KMS-11 (cell line): Measurements from ENCODE around the gene ANKRD66.
"Not testable (repeated sequence)": the region's sequence is repeated elsewhere in the genome, so short reads cannot be mapped to it uniquely, and the experiment has no call there.

Source experiments
- H2AFZ ChIP-seq: fragments of 200-600 bp; sonication (generic); 2 replicates; pipeline ENCODE4 v1.6.1; 2016; ENCODE audit warnings: antibody characterized with exemption, mixed run types, low read depth
- H3K27ac ChIP-seq: fragments of 200-600 bp; sonication (generic); 2 replicates; pipeline ENCODE4 v1.6.1; 2016; ENCODE audit warnings: mild to moderate bottlenecking, mixed run types
- H3K27me3 ChIP-seq: fragments of 200-600 bp; sonication (generic); 2 replicates; pipeline ENCODE4 v1.6.1; 2017; ENCODE audit warnings: mild to moderate bottlenecking, low read depth, mixed run types, moderate library complexity; ENCODE audit not compliant: insufficient read depth
- H3K36me3 ChIP-seq: fragments of 200-600 bp; sonication (generic); 2 replicates; pipeline ENCODE4 v1.6.1; 2017; ENCODE audit warnings: mild to moderate bottlenecking, mixed run types; ENCODE audit not compliant: insufficient read depth
- H3K4me1 ChIP-seq: fragments of 200-600 bp; sonication (generic); 2 replicates; pipeline ENCODE4 v1.6.1; 2016; ENCODE audit warnings: mild to moderate bottlenecking, low read depth, mixed run types; ENCODE audit not compliant: poor library complexity, severe bottlenecking
- H3K4me2 ChIP-seq: fragments of 200-600 bp; sonication (generic); 2 replicates; pipeline ENCODE4 v1.7.0; 2016; ENCODE audit warnings: mild to moderate bottlenecking, mixed run types
- H3K4me3 ChIP-seq: fragments of 200-600 bp; sonication (generic); IDR thresholded peaks from 2 replicates; pipeline ENCODE4 v1.6.1; 2017; ENCODE audit warnings: low read depth, low read length, mixed read lengths; ENCODE audit not compliant: insufficient read depth
- H3K79me2 ChIP-seq: fragments of 200-600 bp; sonication (generic); 2 replicates; pipeline ENCODE4 v1.6.1; 2016; ENCODE audit warnings: low read depth, mixed run types; ENCODE audit not compliant: insufficient read depth
- H3K9ac ChIP-seq: fragments of 200-600 bp; sonication (generic); 2 replicates; pipeline ENCODE4 v1.6.1; 2016; ENCODE audit warnings: mild to moderate bottlenecking, mixed run types
- H4K20me1 ChIP-seq: fragments of 200-600 bp; sonication (generic); 2 replicates; pipeline ENCODE4 v1.6.1; 2016; ENCODE audit warnings: mild to moderate bottlenecking, mixed run types; ENCODE audit not compliant: insufficient read depth
- TF ChIP-seq, protein P1 (sequence below): fragments of 200-600 bp; sonication (generic); conservative IDR thresholded peaks from 2 replicates; pipeline ENCODE4 v1.6.1; 2017; ENCODE audit warnings: low read depth, mild to moderate bottlenecking, antibody characterized with exemption, low read length, moderate library complexity, mixed read lengths

ANKRD66 gene

DNA sequence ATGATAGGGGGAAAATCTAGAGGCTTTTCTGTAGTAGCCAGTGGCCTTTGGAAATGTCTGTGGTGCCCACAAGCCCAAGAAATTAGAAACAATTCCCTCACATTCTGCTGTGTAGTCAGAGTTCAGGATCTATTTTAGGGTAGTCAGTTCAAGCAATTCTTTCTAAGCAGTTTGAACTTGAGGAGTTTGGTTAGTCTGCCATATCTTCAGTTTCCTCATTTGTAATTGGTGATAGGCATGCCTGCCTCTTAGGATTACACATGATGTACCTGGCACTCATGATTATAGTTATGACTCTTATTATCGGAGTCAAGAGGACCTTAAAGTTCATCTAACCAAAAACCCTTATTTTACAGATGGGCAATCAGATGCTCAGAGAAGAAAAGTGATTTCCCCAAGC is 25.3 kb downstream of the ANKRD66 start:
- H3K4me1 ChIP-seq: no peaks in the 10 kb centered on the region
- H4K20me1 ChIP-seq: no peaks in the 10 kb centered on the region
- no peak overlapping the region for H3K27ac ChIP-seq
- no peak overlapping the region for H3K9ac ChIP-seq
- no peak overlapping the region for H3K4me3 ChIP-seq
- H3K27me3 ChIP-seq: no peaks in the 10 kb centered on the region
- TF ChIP-seq, protein P1, sequence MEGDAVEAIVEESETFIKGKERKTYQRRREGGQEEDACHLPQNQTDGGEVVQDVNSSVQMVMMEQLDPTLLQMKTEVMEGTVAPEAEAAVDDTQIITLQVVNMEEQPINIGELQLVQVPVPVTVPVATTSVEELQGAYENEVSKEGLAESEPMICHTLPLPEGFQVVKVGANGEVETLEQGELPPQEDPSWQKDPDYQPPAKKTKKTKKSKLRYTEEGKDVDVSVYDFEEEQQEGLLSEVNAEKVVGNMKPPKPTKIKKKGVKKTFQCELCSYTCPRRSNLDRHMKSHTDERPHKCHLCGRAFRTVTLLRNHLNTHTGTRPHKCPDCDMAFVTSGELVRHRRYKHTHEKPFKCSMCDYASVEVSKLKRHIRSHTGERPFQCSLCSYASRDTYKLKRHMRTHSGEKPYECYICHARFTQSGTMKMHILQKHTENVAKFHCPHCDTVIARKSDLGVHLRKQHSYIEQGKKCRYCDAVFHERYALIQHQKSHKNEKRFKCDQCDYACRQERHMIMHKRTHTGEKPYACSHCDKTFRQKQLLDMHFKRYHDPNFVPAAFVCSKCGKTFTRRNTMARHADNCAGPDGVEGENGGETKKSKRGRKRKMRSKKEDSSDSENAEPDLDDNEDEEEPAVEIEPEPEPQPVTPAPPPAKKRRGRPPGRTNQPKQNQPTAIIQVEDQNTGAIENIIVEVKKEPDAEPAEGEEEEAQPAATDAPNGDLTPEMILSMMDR: no peak
- no peak overlapping the region for H3K4me2 ChIP-seq
- no peaks in the 10 kb centered on the region for H3K79me2 ChIP-seq
- no peaks in the 10 kb centered on the region for H3K36me3 ChIP-seq
- H2AFZ ChIP-seq: no peak overlapping the region

DNA sequence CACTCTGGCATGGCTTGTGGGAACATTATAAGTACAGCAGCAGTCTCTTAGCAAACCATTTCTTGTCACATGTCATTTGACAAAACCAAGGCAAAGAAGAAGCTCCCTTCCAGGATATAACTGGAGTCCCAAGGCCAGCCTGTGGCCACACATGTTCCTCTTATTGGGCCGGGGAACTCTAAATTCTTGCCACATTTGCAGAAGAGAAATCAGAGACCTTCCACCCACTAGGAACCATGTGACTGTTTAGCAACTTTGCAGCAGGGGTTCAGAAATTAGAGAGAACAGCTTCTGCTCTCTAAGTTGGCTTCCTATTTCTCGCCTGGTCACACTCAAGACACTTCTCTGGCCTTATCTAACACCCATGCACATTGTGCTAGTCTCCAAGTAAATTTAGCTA is 26.0 kb downstream of the ANKRD66 start:
- no peak overlapping the region for H3K4me2 ChIP-seq
- no peak overlapping the region for H3K27ac ChIP-seq
- H2AFZ ChIP-seq: no peak overlapping the region
- H3K36me3 ChIP-seq: no peaks in the 10 kb centered on the region
- no peaks in the 10 kb centered on the region for H3K4me1 ChIP-seq
- no peaks in the 10 kb centered on the region for H4K20me1 ChIP-seq
- H3K27me3 ChIP-seq: no peaks in the 10 kb centered on the region
- H3K9ac ChIP-seq: no peak overlapping the region
- no peak overlapping the region for H3K4me3 ChIP-seq
- TF ChIP-seq, protein P1: no peak
- H3K79me2 ChIP-seq: no peaks in the 10 kb centered on the region

DNA sequence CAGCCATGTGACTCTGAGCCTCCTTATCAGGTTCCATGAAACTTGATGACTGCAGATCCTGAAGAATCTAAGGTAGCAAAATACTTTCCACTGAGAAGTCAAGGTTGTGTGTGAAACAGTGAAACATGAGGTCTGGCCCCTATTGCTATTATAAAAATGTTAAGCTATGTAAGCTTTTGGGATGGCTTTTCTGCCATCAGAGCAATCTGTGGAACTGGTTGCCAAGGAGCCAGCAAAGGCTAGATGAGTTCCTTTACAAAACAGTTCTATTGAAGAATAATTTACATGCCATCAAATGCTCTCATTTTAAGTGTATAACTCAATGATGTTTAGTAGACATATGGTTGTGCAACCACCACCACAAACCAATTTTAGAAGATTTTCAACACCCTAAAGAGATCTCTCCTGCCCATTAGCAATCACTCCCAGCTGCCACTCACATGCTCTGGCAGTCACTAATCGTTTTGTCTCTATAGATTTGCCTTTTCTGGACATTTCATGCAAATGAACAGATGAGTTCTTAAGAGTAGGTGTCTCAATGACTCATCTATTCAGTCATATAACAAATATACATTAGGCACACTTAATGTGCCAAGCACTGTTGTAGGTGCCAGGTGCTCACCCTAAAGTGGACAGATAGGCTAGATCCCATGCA is 26.6 kb downstream of the ANKRD66 start:
- Histone ChIP-seq H3K4me3 (no peak overlapping the region), H2AFZ (no peak overlapping the region), H3K4me1 (no peaks in the 10 kb centered on the region), H4K20me1 (no peaks in the 10 kb centered on the region), H3K79me2 (no peaks in the 10 kb centered on the region), H3K4me2 (no peak overlapping the region), H3K9ac (no peak overlapping the region), H3K27me3 (no peaks in the 10 kb centered on the region), H3K36me3 (no peaks in the 10 kb centered on the region), H3K27ac (no peak overlapping the region)
- TF ChIP-seq, protein P1: no peak

DNA sequence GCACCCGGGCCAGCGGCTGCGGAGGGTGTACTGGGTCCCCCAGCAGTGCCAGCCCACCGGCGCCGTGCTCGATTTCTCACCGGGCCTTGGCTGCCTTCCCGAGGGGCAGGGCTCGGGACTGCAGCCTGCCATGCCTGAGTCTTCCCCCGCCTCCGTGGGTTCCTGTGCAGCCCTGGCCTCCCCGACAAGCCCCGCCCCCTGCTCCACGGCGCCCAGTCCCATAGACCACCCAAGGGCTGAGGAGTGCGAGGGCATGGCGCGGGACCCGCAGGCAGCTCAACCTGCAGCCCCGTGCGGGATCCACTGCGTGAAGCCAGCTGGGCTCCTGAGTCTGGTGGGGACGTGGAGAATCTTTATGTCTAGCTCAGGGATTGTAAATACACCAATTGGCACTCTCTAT is 28.0 kb downstream of the ANKRD66 start:
- H3K9ac ChIP-seq, H3K36me3 ChIP-seq, H3K4me2 ChIP-seq, H3K4me3 ChIP-seq, H4K20me1 ChIP-seq, H3K27me3 ChIP-seq, H2AFZ ChIP-seq, H3K4me1 ChIP-seq, H3K79me2 ChIP-seq, H3K27ac ChIP-seq: not testable (repeated sequence)

DNA sequence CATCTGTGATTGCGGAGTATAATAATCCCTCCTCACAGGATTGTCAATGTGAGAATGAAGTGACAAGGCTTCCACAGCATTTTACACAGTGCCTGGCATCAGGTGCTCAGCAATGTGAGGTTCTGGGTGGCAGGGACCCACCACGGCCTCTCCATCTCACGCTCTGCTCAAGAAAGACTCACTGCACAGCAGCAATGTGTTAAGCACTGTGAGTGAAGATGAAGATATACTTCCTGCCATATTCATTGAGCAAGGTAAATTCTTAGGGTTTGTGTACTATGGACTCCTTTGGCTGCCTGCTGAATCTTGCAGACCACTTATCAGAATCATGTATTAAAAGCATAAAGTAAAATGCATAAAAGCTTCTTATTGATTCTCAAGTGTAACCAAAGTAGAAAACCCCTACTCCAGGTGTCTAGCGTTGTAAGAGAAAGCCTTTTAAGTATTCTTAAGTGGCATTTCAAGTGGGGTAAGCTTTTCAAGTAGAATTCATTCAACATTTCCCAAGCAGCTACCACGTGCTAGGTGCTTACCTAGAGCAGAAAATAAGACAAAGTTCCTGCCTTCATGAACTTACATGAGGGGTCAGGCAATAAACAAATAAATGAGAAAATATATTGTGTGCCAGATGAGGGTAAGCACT is 29.5 kb downstream of the ANKRD66 start:
- H3K79me2 ChIP-seq: no peaks in the 10 kb centered on the region
- H3K9ac ChIP-seq: no peak overlapping the region
- no peak overlapping the region for H2AFZ ChIP-seq
- no peak overlapping the region for H3K4me3 ChIP-seq
- H3K36me3 ChIP-seq: no peaks in the 10 kb centered on the region
- TF ChIP-seq, protein P1: no peak
- no peak overlapping the region for H3K27ac ChIP-seq
- H4K20me1 ChIP-seq: no peaks in the 10 kb centered on the region
- H3K4me1 ChIP-seq: no peaks in the 10 kb centered on the region
- no peak overlapping the region for H3K4me2 ChIP-seq
- H3K27me3 ChIP-seq: no peaks in the 10 kb centered on the region
